A549 treated with ZK216348 at 1 μM for 4 hours (cell line): ENCODE results near the gene PTHLH. TPM values are rescaled to one million over a fixed set of nuclear protein-coding genes. Genes with fewer than 3 reads are reported as not detected.

Experiments
- total RNA-seq: library from RNA; stranded (reverse); fragments of 200-300 nt; extraction: Qiagen RNA extraction; gene quantifications from 5 replicates; pipeline ENCODE4 v1.2.3, GENCODE V29; 2022; ENCODE audit warnings: low read depth

Gene PTHLH
- 17.6 to 22.9 TPM (median 19.5 TPM) in 5 replicates for total RNA-seq

DNA sequence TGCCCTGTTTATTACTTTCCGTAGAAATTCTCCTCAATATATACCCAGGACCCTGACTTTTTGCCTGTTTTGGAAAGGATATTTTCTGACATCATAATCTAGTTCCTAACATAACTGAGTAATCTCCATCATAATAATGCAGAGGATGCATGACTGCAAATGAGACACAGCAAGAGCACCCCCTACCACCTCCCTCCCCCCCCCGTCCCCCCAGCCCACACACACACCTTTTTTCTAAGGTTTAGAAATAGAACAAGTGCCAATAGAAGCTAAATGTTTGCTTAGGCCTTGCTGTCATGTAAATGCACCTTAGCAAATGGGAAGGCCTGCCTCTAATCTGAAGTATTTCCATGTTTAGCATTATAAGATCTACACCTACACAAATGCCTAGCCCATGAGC is at the start of gene PTHLH:
Gene PTHLH (minus strand): TSS at position 13 of the 400 bp plus-strand sequence. CDS start 3,239 bp downstream, outside the sequence.

Other genes with a start within 250 kb of the PTHLH start
- gene KLHL42, start 192.5 kb downstream of the PTHLH start, total RNA-seq, result 13.6 to 23.3 TPM (median 19.0 TPM) in 5 replicates
- gene MANSC4, start 192.5 kb downstream of the PTHLH start, total RNA-seq, result not detected in 5 replicates
- gene CCDC91, start 217.7 kb upstream of the PTHLH start, total RNA-seq, result 18.0 to 33.0 TPM (median 25.4 TPM) in 5 replicates